Keratinocyte (primary cell): ENCODE measurements around the gene RAB44. TPM values are rescaled to one million over a fixed set of nuclear protein-coding genes. Genes with fewer than 3 reads are reported as not detected.

Experiments
- DNase-seq: peaks from one replicate; pipeline ENCODE4 v3.0.0-alpha.2; 2011; ENCODE audit warnings: low read depth, missing footprints, low spot score
- FAIRE-seq: peaks from 2 replicates; lab custom pipeline; 2011; peaks lifted over from hg19 to GRCh38; lab: Jason Lieb, UNC
- H2AFZ ChIP-seq: 2 replicates; pipeline ENCODE4 v1.6.0; 2012; ENCODE audit warnings: low read length, control low read depth, inconsistent platforms; ENCODE audit not compliant: control insufficient read depth
- H3K27ac ChIP-seq: 2 replicates; pipeline ENCODE4 v1.5.1; 2011; ENCODE audit warnings: low read length; ENCODE audit not compliant: control insufficient read depth, insufficient read depth
- H3K27me3 ChIP-seq: 3 replicates; pipeline ENCODE4 v1.6.0; 2011; ENCODE audit warnings: low read length; ENCODE audit not compliant: control insufficient read depth, insufficient read depth; ENCODE audit errors: extremely low read depth
- H3K36me3 ChIP-seq, 2 experiments: 2 replicates in 1 of 2; 3 replicates in 1 of 2; pipeline ENCODE4 v1.5.1; 2011; ENCODE audit warnings: low read length in 2 of 2, mild to moderate bottlenecking in 1 of 2; ENCODE audit not compliant: control insufficient read depth in 2 of 2, insufficient read depth in 2 of 2; ENCODE audit errors: extremely low read depth in 1 of 2
- H3K4me1 ChIP-seq: 3 replicates; pipeline ENCODE4 v1.5.1; 2011; ENCODE audit warnings: low read length; ENCODE audit not compliant: control insufficient read depth, insufficient read depth; ENCODE audit errors: extremely low read depth
- H3K4me2 ChIP-seq: 3 replicates; pipeline ENCODE4 v1.6.0; 2011; ENCODE audit warnings: low read depth, low read length; ENCODE audit not compliant: control insufficient read depth, insufficient read depth; ENCODE audit errors: extremely low read depth
- H3K4me3 ChIP-seq, 3 experiments: fragments of 200-600 bp in 1 of 3; sonication (generic) in 1 of 3; 2 replicates in 2 of 3; 3 replicates in 1 of 3; pipeline ENCODE4 v1.5.1; 2011 to 2016; ENCODE audit warnings: low read length in 3 of 3, mild to moderate bottlenecking in 3 of 3, control low read depth in 2 of 3, inconsistent platforms in 1 of 3, low read depth in 1 of 3, mixed read lengths in 1 of 3, mixed run types in 1 of 3, moderate library complexity in 1 of 3; ENCODE audit not compliant: control insufficient read depth in 2 of 3, insufficient read depth in 2 of 3; ENCODE audit errors: extremely low read depth in 1 of 3
- H3K79me2 ChIP-seq: 2 replicates; pipeline ENCODE4 v1.6.0; 2012; ENCODE audit warnings: low read length; ENCODE audit not compliant: control insufficient read depth, insufficient read depth
- H3K9ac ChIP-seq: 3 replicates; pipeline ENCODE4 v1.6.0; 2011; ENCODE audit warnings: low read length; ENCODE audit not compliant: control insufficient read depth, insufficient read depth; ENCODE audit errors: extremely low read depth
- H3K9me1 ChIP-seq: 3 replicates; pipeline ENCODE4 v1.6.0; 2011; ENCODE audit warnings: low read length; ENCODE audit not compliant: control insufficient read depth, insufficient read depth; ENCODE audit errors: extremely low read depth
- H3K9me3 ChIP-seq: 2 replicates; pipeline ENCODE4 v1.5.1; 2012; ENCODE audit warnings: low read depth, low read length; ENCODE audit not compliant: control insufficient read depth
- H4K20me1 ChIP-seq: 3 replicates; pipeline ENCODE4 v1.6.0; 2011; ENCODE audit warnings: low read length; ENCODE audit not compliant: control insufficient read depth, insufficient read depth; ENCODE audit errors: extremely low read depth
- CTCF ChIP-seq, 3 experiments: IDR thresholded peaks in 1 of 3; conservative IDR thresholded peaks in 1 of 3; optimal IDR thresholded peaks in 1 of 3; 2 replicates in 2 of 3; 3 replicates in 1 of 3; pipeline versions ENCODE3 to v1.5.1; 2011; ENCODE audit warnings: low read length in 3 of 3, mild to moderate bottlenecking in 3 of 3, moderate library complexity in 2 of 3, control low read depth in 1 of 3, inconsistent platforms in 1 of 3; ENCODE audit not compliant: insufficient read depth in 2 of 3; ENCODE audit errors: extremely low read depth in 1 of 3
- EZH2 ChIP-seq: IDR thresholded peaks from one replicate; pipeline ENCODE4 v1.6.1; 2012; ENCODE audit warnings: inconsistent platforms, mild to moderate bottlenecking, low read length, moderate library complexity
- dilution Hi-C: fragments of 300-500 bp; cut with MboI; formaldehyde crosslinking; loops from one replicate; pipeline ENCODE4 v1.7.0; 2020; ENCODE audit warnings: low sequenced_read_pairs; ENCODE audit not compliant: extremely low pct_ligation_motif_present
- polyA plus RNA-seq, 5 experiments: library from polyadenylated mRNA; depleted of rRNA in 3 of 5; stranded (reverse) in 3 of 5; stranded (forward) in 1 of 5; unstranded in 1 of 5; fragments of >200 nt; gene quantifications; 1 replicate in 1 of 5; 2 replicates in 3 of 5; 3 replicates in 1 of 5; pipeline versions ENCODE4 v1.2.1 to v1.2.3, GENCODE V29; 2011 to 2012; ENCODE audit warnings: missing spikeins in 2 of 5, low read depth in 1 of 5, low replicate concordance in 1 of 5

Gene RAB44
- polyA plus RNA-seq, 1 donor (not counting 4 experiments of a cell fraction or from before 2014, with no cell fraction given) = 0.03 TPM

GRCh38 chr6:36671687-36672375, 25.8 kb upstream of the RAB44 start:
- Histone ChIP-seq H3K4me2 (no peak overlapping the region), H3K9me1 (no peaks in the 10 kb centered on the region), H3K27me3 (no peaks in the 10 kb centered on the region), H3K4me1 (peaks cover 27% of the 10 kb centered on the region), H3K36me3 (no peaks in the 10 kb centered on the region), H3K4me3 (no peak overlapping the region), H3K9ac (no peak overlapping the region), H3K9me3 (no peaks in the 10 kb centered on the region), H2AFZ (no peak overlapping the region), H3K27ac (no peak overlapping the region), H4K20me1 (no peaks in the 10 kb centered on the region), H3K79me2 (no peaks in the 10 kb centered on the region)
- no peak for TF ChIP-seq CTCF (optimal IDR thresholded peaks at IDR 0.05 in 1 of 3, IDR thresholded peaks at IDR 0.05 in 1 of 3, conservative IDR thresholded peaks at IDR 0.05 in 1 of 3; ENCODE audit: extremely low read depth in 1 of 3, insufficient read depth in 2 of 3, low read length in 3 of 3)
- no peak for TF ChIP-seq EZH2
- dilution Hi-C loops = no loop called here
- DNase-seq (no peak), FAIRE-seq (no peak)

DNA sequence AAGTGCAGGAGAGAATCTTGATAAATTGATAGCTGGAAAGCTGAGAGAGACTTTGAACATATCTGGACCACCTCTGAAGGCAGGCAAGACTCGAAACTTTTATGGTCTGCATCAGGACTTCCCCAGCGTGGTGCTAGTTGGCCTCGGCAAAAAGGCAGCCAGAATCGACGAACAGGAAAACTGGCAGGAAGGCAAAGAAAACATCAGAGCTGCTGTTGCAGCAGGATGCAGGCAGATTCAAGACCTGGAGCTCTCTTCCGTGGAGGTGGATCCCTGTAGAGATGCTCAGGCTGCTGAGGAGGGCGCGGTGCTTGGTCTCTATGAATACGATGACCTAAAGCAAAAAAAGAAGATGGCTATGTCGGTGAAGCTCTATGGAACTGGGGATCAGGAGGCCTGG, 23.7 kb upstream of the RAB44 start:
- dilution Hi-C loops = no loop called here
- no peaks in the 10 kb centered on the region for H3K9me1 ChIP-seq
- H3K9ac ChIP-seq = no peak overlapping the region
- H3K4me1 ChIP-seq = peaks cover 33% of the 10 kb centered on the region
- H3K4me3 ChIP-seq = no peak overlapping the region
- DNase-seq (no peak), FAIRE-seq (no peak)
- TF ChIP-seq EZH2 = no peak
- TF ChIP-seq CTCF (optimal IDR thresholded peaks at IDR 0.05 in 1 of 3, IDR thresholded peaks at IDR 0.05 in 1 of 3, conservative IDR thresholded peaks at IDR 0.05 in 1 of 3; ENCODE audit: extremely low read depth in 1 of 3, insufficient read depth in 2 of 3, low read length in 3 of 3) = no peak
- no peak overlapping the region for H2AFZ ChIP-seq
- H3K4me2 ChIP-seq = no peak overlapping the region
- H3K27me3 ChIP-seq = no peaks in the 10 kb centered on the region
- H3K79me2 ChIP-seq = peaks cover 3% of the 10 kb centered on the region
- no peak overlapping the region for H3K27ac ChIP-seq
- no peaks in the 10 kb centered on the region for H3K9me3 ChIP-seq
- no peaks in the 10 kb centered on the region for H3K36me3 ChIP-seq
- H4K20me1 ChIP-seq = no peaks in the 10 kb centered on the region
